Measurements from ENCODE around the gene PLA2G15.

Gene PLA2G15

DNA sequence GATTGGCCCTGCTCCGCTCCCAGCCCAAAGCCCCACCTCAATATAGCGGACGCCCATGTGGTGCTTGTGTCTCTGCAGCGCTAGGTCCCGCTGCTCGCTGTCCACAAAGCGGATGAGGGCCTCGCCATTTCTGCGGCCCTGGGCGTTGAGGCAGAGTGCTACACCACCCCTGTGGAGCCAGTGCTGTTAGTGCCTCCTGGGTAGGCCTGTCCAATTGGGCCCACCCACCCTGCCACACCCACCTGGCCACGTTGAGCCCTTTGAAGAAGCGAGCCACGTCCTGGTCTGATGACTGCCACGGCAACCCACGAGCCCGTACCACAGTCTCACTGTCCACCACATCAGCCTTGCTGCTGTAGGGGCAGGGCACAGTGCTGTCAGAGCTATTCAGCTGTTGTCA lies 12.8 kb upstream of the PLA2G15 start:
- TF ChIP-seq, protein P1, sequence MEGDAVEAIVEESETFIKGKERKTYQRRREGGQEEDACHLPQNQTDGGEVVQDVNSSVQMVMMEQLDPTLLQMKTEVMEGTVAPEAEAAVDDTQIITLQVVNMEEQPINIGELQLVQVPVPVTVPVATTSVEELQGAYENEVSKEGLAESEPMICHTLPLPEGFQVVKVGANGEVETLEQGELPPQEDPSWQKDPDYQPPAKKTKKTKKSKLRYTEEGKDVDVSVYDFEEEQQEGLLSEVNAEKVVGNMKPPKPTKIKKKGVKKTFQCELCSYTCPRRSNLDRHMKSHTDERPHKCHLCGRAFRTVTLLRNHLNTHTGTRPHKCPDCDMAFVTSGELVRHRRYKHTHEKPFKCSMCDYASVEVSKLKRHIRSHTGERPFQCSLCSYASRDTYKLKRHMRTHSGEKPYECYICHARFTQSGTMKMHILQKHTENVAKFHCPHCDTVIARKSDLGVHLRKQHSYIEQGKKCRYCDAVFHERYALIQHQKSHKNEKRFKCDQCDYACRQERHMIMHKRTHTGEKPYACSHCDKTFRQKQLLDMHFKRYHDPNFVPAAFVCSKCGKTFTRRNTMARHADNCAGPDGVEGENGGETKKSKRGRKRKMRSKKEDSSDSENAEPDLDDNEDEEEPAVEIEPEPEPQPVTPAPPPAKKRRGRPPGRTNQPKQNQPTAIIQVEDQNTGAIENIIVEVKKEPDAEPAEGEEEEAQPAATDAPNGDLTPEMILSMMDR (conservative IDR thresholded peaks at IDR 0.05; ENCODE audit: low read depth, low read length): no peak
- no peak for DNase-seq (ENCODE audit: low read depth)
- no peak overlapping the region for H3K4me3 ChIP-seq (ENCODE audit: low read depth, low read length)

DNA sequence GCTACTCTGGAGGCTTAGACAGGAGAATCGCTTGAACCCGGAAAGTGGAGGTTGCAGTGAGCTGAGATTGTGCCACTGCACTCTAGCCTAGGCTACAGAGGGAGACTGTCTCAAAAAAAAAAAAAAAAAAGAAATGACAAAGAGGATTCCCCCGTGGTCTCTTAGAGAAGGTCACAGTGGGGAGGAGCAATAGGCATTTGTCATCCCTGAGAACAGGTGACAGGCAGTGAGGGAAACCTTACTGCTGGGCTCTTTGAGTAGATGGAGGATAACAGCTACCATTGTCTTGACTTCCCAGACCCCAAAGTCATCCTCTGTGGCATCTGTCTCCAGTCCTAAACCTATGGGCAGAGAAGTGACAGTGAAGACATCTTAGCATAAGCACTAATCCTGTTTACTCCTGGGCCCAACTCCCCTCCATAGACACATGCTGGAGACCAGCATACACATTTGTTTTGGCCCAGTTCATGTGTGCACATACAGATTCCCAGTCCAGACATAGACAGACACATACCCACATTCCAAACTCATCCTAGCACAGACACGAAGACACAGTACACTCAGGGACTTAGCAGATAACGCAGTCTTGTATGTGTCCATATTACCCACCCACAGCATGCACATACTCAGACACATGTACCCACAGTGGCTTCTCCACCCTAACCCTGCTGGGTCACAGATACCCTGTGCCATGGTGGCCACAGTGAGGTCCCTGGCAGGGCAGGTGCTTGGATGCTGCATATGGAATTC lies 11.9 kb upstream of the PLA2G15 start:
- TF ChIP-seq, protein P1 (conservative IDR thresholded peaks at IDR 0.05; ENCODE audit: low read depth, low read length): no peak
- H3K4me3 ChIP-seq (ENCODE audit: low read depth, low read length): no peak overlapping the region
- no peak for DNase-seq (ENCODE audit: low read depth)

DNA sequence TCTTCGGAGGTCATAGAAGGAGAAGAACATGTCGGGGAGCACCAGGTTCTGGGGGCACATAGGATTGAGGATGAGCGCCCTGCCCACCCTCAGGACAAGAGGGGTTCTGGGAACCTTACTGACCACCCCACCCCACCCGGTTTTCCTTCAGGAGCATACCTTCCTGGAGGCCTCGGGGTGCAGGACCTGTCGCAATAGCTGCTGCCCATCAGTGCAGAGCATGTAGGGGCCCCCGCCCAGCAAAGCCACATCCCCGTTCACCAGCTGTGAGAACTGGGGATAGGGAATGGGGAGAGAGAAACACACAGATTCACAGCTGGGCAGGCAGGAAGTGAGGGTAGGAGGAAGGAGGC lies 11.4 kb upstream of the PLA2G15 start:
- no peak overlapping the region for H3K4me3 ChIP-seq (ENCODE audit: low read depth, low read length)
- DNase-seq (ENCODE audit: low read depth): no peak
- TF ChIP-seq, protein P1 (conservative IDR thresholded peaks at IDR 0.05; ENCODE audit: low read depth, low read length): no peak

DNA sequence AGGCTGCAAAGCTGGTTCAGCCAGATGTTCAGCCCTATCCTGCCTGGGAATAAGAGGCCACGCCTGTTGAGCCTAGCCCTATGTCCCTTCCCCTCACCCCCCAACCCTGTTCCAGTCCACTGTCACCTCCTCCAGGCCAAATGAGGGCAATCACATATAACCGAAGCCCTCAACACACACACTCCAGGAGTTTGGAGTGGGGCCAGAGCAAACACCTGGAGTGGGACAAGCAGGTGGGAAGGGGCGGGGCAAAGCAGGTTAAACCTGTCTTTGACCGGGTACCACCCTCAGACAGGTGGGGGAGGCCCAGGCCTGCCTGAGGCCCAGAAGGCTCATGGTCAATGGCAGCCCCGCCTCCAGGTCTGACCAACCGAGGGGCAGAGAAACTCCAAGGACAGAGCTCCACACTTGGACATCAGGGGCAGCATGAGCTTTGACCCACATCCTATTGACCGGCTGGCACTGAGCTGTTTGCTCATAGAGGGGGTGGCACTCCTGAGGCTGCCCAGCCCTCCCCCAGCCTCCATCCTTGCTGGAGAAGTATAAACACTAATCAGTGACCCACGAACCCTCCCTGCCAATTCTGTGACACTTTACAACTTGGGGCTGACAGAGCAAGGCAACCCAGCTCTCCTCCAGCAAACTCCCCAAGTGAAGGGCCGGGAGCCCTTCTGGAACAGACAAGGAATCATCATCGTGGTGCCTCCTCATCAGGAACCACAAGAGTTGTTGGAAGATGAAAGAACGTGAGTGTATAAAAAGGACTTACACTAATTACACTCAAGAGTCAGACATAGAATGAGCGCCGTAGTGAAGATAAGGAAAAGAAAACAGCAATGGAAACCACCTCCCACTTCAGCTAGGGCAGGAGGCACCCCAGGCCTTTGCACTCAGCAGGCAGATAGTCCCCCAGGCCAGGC lies 10.7 kb upstream of the PLA2G15 start:
- no peak overlapping the region for H3K4me3 ChIP-seq (ENCODE audit: low read depth, low read length)
- DNase-seq (ENCODE audit: low read depth): no peak
- TF ChIP-seq, protein P1 (conservative IDR thresholded peaks at IDR 0.05; ENCODE audit: low read depth, low read length): peak; percentile 11

DNA sequence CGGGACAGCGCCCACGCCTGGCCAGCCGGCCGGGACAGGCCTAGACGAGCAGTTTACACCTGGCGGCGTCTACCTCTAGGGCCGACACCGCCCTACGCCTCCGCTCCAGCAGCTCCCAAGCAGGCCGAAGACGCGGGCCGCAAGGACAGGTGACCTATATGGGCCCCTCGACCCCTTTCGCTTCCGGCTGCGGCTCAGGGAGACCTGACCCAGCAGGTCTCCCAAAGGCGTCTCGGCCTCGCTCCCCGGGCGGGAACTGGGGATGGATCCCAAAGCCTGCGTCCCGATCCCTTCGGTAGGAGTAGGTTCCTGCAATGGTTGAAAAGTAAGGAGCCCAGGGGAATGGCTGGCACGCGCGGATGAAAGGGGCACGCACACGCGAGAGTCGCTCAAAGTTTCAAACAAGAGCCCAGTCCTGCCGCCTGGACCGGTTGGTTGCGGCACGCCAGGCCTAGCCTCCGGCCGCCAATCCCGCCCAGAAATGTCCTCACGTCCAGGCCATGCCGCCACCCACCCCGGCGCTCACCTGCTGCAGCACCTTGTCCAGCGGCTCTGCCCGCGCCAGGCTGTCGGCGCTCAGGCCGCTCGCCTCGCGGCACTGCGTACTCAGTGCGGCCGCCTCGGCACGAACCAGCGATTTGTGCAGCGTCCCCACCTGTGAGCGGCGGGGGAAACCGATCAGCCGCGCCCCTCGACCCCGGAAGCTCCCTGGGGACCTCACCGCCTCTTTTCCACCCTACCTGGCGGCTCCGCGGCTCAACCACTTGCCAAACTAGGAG lies 9.9 kb upstream of the PLA2G15 start:
- peak overlapping the region; percentile 28 for H3K4me3 ChIP-seq (ENCODE audit: low read depth, low read length)
- TF ChIP-seq, protein P1 (conservative IDR thresholded peaks at IDR 0.05; ENCODE audit: low read depth, low read length): no peak
- DNase-seq (ENCODE audit: low read depth): no peak

DNA sequence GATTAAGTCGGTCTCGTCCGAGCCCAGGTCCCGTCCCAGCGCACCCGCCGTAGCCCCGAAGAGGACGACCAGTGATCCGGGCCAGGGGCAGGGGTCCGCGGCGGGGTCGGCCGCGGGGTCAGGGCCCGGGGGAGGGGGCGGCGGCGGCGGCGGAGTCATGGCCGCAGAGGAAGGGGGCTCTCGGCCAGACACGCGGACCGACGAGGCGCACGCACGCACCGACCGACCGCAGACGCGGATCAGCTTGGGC lies 9.4 kb upstream of the PLA2G15 start, which contains the start of gene ESRP2:
Gene ESRP2 (minus strand): TSS at position 241 of the 250 bp plus-strand sequence. CDS start 82 bp downstream, at position 159.
- peak within 1 kb of the TSS; percentile 70 for H3K4me3 ChIP-seq (ENCODE audit: low read depth, low read length)
- TF ChIP-seq, protein P1 (conservative IDR thresholded peaks at IDR 0.05; ENCODE audit: low read depth, low read length): no peak
- DNase-seq (ENCODE audit: low read depth): no peak

Data from choroid plexus epithelial cell (primary cell).